Erythroblast (primary cell): ENCODE data around the gene ETV2.

Experiments used
- GATA1 ChIP-seq: IDR thresholded peaks from 2 replicates; pipeline ENCODE4 v1.6.1; 2011; ENCODE audit warnings: low read depth, mild to moderate bottlenecking, control low read depth, low read length, moderate library complexity
- POLR2A ChIP-seq: IDR thresholded peaks from 2 replicates; pipeline ENCODE4 v1.6.1; 2011; ENCODE audit warnings: mild to moderate bottlenecking, low read length

DNA sequence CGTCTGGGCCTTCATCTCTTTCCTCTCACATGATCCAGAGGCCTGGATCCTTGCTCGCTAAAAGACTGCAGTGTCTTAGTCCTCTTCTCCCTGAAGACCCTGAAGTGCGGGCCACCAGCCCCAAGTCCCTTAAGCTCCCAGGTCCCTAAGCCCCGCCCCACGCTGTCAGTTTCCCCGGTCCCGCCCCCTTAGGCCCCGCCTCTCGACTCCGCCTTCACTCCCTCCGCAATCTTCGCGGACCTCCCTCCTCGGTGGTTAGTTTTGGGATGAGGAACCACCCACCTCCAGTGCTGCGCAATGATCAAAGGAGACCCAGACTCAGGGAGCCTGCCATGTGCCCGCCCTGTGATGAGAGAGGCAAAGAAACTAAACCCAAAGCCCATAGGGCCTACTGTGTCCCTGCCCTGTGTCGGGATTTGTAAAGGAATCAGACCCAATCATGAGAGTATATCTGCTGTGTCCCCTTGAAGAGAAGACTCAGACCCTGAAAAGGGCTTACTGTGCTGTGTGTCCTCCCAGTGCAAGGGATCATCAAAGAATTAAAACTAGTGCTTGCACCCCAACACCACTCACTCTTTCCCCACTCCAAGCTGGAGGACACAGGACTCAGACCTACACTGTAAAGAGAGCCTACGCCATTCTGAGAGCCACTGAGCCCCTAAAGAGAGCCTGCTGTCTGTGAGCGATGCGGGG lies 3.6 kb downstream of the ETV2 start:
- TF ChIP-seq POLR2A (no peak), GATA1 (no peak)
